ENCODE data around the gene ETV3. TPM values are rescaled to one million over a fixed set of nuclear protein-coding genes. Genes with fewer than 3 reads are reported as not detected.
A peak's percentile ranks its signal among the peaks of the same experiment; 100 is the strongest.

Gene ETV3
- total RNA-seq, 4 donors from 2014 or later: 8.6 to 13.4 (median 11.4) TPM

- intact Hi-C loops (cut with DNase I; ENCODE audit: low total_unique reads) (loop anchor here (5.0 kb wide), 1 partner anchor 92 kb away; the partner anchor contains the start of gene ARHGEF11), in situ Hi-C loops (cut with MboI; ENCODE audit: low sequenced_read_pairs in 4 of 4) (no loop called here)
- DNase-seq (no peak), ATAC-seq (no peak)
- peak overlapping the region; percentile 93 to 100 (median 96) for H3K4me3 ChIP-seq
- TF ChIP-seq CTCF (IDR thresholded peaks at IDR 0.05 in 4 of 5, conservative IDR thresholded peaks at IDR 0.05 in 1 of 5): no peak
- no peak for TF ChIP-seq POLR2A (IDR thresholded peaks at IDR 0.05)
- peaks cover 23 to 25% of the 10 kb centered on the region in 2 donors for H3K4me1 ChIP-seq
- H3K27ac ChIP-seq: peak overlapping the region; percentile 93 to 96 (median 95)
- no peaks in the 10 kb centered on the region for H3K27me3 ChIP-seq
- no peaks in the 10 kb centered on the region for H3K9me3 ChIP-seq
- peaks cover 0 to 19% of the 10 kb centered on the region in 2 donors for H3K36me3 ChIP-seq
Observed at GRCh38 chr1:157139052-157139715, 989 bp upstream of the ETV3 start.

- H3K9me3 ChIP-seq: no peaks in the 10 kb centered on the region
- H3K4me3 ChIP-seq: peak overlapping the region; percentile 93 to 100 (median 96)
- ATAC-seq: peak; percentile 29 to 38
- in situ Hi-C loops (cut with MboI; ENCODE audit: low sequenced_read_pairs in 4 of 4): no loop called here
- H3K36me3 ChIP-seq: peaks cover 0 to 35% of the 10 kb centered on the region in 2 donors
- no peaks in the 10 kb centered on the region for H3K27me3 ChIP-seq
- no peak for TF ChIP-seq POLR2A (IDR thresholded peaks at IDR 0.05)
- TF ChIP-seq CTCF (IDR thresholded peaks at IDR 0.05 in 4 of 5, conservative IDR thresholded peaks at IDR 0.05 in 1 of 5): no peak
- H3K4me1 ChIP-seq: peaks cover 23 to 25% of the 10 kb centered on the region in 2 donors
- peak overlapping the region; percentile 93 to 96 (median 95) for H3K27ac ChIP-seq
- DNase-seq: no peak
- intact Hi-C loops (cut with DNase I; ENCODE audit: low total_unique reads): loop anchor here (5.0 kb wide), 1 partner anchor 90 kb away; the partner anchor contains the start of gene ARHGEF11
Observed at GRCh38 chr1:157137408-157138219, 581 bp downstream of the ETV3 start.

- peak overlapping the region in 3 of 4 donors; percentile 93 to 96 (median 95) for H3K27ac ChIP-seq
- no peak for TF ChIP-seq POLR2A (IDR thresholded peaks at IDR 0.05)
- TF ChIP-seq CTCF (IDR thresholded peaks at IDR 0.05 in 4 of 5, conservative IDR thresholded peaks at IDR 0.05 in 1 of 5): no peak
- peaks cover 23 to 25% of the 10 kb centered on the region in 2 donors for H3K4me1 ChIP-seq
- intact Hi-C loops (cut with DNase I; ENCODE audit: low total_unique reads): loop anchor here (5.0 kb wide), 1 partner anchor 90 kb away; the partner anchor contains the start of gene ARHGEF11
- in situ Hi-C loops (cut with MboI; ENCODE audit: low sequenced_read_pairs in 4 of 4): no loop called here
- ATAC-seq (no peak), DNase-seq (no peak)
- no peaks in the 10 kb centered on the region for H3K9me3 ChIP-seq
- no peaks in the 10 kb centered on the region for H3K27me3 ChIP-seq
- peak overlapping the region; percentile 93 to 100 (median 96) for H3K4me3 ChIP-seq
- peaks cover 0 to 40% of the 10 kb centered on the region in 2 donors for H3K36me3 ChIP-seq
Observed at GRCh38 chr1:157137046-157137407, 1.2 kb downstream of the ETV3 start.

GRCh38 chr1:157136133-157136532, 2.1 kb downstream of the ETV3 start:
- TF ChIP-seq POLR2A (IDR thresholded peaks at IDR 0.05) (no peak), CTCF (IDR thresholded peaks at IDR 0.05 in 4 of 5, conservative IDR thresholded peaks at IDR 0.05 in 1 of 5) (no peak)
- intact Hi-C loops (cut with DNase I; ENCODE audit: low total_unique reads): loop anchor here (5.0 kb wide), 1 partner anchor 89 kb away; the partner anchor contains the start of gene ARHGEF11
- DNase-seq (no peak), ATAC-seq (no peak)
- Histone ChIP-seq H3K27ac (no peak overlapping the region), H3K9me3 (no peaks in the 10 kb centered on the region), H3K36me3 (peaks cover 0 to 48% of the 10 kb centered on the region in 2 donors), H3K4me1 (peaks cover 23 to 25% of the 10 kb centered on the region in 2 donors), H3K27me3 (no peaks in the 10 kb centered on the region), H3K4me3 (no peak overlapping the region)
- in situ Hi-C loops (cut with MboI; ENCODE audit: low sequenced_read_pairs in 4 of 4): no loop called here

Measured in gastrocnemius medialis (tissue), 4 donors.